T1000 (cell line): ENCODE measurements around the gene ZNF428.
"Not testable (repeated sequence)": the region's sequence is repeated elsewhere in the genome, so short reads cannot be mapped to it uniquely, and the experiment has no call there.

Source experiments
- DNase-seq: peaks from one replicate; lab custom pipeline; 2025; ENCODE audit warnings: mixed read lengths; lab: John Stamatoyannopoulos, UW

The ZNF428 gene, protein sequence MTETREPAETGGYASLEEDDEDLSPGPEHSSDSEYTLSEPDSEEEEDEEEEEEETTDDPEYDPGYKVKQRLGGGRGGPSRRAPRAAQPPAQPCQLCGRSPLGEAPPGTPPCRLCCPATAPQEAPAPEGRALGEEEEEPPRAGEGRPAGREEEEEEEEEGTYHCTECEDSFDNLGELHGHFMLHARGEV

DNA sequence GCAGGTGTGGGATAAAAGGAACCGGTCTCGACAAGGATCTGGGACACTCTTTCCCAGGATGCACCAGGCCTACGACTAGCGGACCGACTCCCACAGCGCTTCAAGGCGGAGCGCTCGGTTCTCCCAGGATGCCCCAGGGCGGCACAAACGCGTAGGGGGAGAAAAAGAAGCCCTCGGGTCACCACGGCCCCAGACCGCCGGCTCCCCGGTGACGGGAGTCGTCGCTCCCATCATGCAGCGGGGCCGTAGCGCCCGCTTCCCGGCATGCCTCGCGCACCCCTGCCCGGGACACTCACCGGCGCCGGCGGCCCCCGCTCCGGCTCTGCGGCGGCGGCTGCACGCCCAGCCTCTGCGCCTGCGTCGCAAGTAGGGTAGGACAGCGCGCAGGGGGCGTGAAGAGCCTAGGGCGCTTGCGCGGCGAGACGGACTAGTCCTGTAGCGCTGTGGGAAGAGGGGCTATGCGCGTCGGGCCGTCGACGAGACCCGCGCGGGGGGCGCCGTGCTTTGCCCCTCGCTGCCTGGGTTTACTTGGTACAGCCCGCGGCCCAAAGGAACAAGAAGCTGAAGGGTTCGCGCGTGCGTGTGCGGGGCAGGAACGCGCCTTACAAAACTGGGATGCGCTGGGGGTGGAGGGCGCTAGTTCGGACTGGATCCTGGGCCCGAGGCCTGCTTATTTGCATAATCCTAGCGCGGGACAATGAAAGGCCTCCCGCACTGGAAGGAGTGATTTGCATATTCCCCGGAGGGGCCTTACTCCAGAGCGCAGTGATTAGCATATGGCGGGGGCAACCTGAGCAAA, at the start of gene ZNF428:
Gene ZNF428 (minus strand): TSS at position 368 of the 799 bp plus-strand sequence. CDS start 5,325 bp downstream, outside the sequence.
- DNase-seq = peak; percentile 67

DNA sequence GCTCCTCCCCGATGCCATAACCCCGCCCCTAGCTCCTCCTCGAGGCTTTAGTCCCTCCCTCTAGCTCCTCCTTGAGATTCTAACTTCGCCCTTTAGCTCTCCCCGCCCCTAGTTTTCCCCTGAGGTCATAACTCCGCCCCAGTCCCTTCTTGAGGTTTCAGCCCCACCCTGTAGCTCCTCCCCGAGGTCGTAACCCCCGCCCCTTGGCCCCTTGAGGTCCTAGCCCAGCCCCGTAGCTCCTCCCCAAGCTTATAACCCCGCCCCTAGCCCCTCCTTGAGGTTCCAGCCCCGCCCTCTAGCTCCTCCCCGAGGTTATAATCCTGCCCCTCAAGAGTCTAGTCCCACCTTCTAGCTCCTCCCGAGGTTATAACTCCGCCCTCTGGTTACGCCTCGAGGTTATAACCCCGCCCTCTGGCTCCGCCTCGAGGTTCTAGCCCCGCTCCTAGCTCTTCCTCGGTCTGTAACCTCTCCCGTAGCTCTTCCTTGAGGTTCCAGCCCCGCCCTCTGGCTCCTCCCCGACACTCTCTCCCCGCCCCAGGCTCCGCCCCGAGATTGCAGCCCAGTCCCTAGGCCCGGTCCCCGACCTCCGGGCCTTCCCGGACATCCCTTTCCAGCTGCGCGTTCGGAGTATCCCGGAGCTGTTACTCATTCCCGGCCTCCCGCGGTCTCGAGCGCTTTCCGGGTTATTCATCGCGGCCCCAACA, 49.1 kb upstream of the ZNF428 start:
- peak; percentile 99 for DNase-seq

DNA sequence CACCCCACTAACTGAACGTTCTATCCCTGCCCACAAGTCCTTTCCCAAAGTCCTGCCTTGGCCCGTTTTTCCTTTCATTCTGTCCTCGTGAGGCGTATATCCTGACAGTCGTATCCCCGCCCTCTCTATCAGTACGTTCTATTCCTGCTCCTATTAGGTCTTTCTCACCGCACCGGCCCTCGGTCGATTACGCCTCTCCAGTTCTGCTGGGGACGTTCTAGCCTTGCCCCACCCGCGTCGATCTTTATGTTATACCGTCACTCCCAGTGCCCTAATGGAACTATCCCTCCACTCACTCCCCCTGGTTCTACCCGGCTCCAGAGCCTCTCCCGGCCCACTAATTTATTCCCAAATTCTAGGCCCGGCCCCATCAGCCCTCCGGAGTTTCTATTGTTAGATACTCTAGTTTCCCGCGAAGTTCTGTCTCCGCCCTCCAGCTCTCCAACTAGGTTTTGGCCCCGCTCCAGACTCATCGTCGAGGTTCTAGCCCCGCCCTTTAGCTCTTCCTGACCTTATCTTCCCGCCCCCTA, 48.5 kb upstream of the ZNF428 start:
- no peak for DNase-seq

DNA sequence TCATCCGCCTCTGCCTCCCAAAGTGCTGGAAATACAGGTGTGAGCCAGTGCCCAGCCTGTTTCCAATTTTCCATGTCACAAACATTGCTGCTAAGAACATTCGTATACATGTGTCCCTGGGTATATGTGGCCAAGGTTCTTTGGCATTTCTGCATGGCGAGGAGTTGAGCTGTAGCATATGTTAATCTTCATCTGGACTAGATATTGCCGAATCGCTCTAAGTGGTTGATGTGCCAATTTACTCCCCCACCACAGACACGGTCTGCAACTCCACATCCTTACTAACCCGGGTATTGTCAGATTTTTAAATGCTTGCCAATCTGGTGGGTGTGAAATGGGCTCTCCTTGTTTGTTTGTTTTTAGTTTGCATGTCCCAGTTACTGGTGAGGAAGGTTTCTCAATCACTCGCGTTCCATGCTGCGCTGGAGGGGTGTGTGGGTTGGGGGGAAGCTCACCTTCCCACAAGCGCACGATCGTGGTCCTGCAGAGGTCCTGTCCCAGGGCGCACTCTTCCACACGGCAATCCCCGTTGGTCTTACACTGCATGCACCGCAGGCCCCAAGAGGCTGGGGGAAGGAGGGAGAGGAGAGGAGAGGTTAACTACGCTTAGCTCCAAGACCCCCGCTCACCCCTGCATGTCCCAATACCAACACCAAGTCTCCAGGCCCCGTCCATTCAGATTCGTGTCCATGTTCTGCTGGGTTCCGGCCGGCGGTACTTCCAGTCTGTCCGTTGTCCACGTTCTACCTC, 47.9 kb upstream of the ZNF428 start:
- DNase-seq = no peak

DNA sequence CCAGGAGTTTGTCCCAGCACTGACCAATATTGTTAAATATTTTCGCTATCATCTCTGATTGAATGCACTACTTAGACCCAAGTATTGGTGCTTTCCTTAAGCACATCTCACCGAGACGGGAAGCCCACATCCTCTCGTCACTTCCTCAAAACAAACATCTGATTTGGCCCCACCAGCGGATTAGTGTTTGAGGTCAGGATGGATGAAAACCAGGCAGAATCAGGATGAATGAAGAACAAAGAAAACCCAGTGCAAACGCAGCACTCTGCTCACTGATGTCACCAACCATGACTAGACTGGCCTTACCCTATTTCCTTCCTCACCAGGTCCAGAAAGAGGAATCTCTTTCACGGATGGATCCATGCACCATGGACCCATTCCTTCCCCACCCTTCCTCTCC, 44.6 kb upstream of the ZNF428 start:
- DNase-seq = no peak

DNA sequence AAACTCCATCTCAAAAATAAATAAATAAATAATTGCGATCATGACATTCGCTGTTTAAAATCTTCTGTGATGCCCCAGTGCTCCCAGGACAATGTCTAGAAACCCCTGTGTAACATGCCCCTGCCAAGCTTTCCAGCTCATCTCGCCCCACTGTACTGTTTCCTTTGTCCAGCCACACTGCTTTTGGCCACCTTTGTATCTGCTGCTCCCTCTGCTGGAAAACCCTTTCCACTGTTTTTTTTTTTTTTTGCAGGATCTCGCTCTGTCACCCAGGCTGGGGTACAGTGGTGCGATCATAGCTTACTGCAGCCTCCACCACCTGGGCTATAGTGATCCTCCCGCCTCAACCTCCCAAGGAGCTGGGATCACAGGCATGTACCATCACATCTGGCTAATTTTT, 43.1 kb upstream of the ZNF428 start:
- DNase-seq = no peak

DNA sequence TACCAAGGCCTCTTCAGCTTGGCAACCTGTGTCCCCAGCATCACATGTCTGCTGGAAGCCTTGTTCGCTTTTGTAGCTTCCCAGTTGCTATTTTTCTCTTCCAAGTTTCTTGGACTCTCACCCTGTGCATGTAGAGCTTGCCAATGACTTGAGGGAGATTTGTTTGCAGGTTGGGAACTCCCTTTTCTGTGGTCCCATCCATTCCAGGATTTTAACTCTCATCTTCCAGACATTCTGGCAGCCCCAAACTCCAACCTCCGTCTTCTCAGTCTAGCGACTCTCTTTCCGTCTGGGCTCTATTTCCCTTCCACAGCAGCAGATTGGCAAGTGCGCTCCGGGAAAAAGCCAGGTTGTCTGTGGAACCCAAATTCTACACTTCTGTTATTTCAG, 41.5 kb upstream of the ZNF428 start:
- no peak for DNase-seq

DNA sequence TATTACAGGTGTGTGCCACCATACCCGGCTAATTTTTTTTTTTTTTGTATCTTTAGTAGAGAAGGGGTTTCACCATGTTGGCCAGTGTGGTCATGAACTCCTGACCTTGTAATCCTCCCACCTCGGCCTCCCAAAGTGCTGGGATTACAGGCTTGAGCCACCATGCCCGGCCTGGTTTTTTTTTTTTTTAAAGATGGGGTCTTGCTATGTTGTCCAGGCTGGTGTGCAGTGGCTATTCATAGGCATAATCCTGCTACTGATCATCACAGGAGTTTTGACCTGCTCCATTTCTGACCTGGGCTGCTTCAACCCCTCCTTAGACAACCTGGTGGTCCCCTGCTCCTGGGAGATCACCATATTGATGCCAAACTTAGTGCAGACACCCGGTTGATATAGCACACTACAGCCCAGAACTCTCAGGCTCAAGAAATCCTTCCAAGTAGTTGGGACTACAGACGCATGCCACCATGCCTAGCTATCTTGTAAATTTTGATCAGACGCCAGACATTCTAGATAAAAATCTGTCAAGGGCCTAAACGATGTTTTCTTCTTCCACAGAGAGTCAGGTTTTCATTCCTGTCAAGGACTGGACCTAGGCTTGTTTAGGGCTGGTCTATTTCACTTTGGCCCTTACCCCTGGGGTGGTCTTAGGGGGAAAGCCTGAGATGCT, 41.0 kb upstream of the ZNF428 start:
- DNase-seq = no peak

DNA sequence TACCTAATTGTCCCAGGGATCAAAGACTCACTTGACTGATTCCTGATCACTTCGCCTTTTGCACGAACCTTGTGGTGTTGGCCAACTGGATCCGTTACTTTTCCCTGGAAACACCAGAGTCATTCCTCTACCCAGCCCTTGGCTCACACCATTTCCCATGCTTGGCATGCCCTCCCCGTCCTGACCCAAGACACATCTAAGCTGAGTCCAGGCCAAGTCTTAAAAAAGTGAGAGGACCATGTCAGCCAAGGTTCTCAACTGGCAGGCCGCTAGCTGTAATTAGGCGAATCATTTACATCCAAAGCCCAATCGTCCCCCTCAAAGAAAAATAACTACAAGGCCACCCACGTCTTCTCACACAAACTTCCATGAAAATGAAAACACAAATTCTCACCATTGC, 39.1 kb upstream of the ZNF428 start:
- no peak for DNase-seq

DNA sequence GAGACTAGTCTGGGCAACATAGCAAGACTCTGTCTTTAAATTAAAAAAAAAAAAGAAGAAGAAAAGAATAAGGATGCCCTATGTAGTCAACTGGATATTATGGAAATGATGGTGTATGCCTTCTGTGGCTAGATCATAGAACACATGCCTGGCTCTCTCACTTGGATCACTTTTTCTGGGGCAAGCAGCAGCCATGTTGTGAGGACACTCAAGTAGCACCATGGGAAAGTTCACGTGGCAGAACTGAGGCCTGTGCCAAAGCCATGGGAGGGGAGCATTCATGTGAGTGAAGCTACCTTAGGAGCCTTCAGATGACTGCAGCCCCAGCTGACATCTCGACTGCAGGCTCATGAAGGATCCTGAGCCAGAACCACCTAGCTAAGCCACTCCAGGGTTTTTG, 38.6 kb upstream of the ZNF428 start:
- DNase-seq = no peak

DNA sequence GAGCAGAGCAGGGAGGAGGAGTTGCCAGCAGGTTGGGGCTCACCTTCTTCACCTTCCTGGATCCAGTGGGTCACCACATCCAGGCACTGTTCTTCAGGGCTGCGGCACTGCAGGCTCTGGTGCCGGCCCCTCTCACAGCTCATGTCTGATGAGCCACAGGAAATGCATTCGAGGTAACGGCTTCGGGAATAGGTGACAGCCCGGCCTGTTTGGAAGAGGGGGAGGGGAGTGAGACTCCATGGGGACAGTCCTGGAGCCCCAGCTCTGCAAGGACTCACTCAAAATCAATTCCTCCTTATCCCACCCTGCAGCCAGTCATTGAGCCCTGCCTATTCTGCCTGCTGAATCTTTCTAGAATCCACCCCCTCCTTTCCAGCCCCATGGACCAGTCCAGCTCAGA, 37.0 kb upstream of the ZNF428 start:
- no peak for DNase-seq

DNA sequence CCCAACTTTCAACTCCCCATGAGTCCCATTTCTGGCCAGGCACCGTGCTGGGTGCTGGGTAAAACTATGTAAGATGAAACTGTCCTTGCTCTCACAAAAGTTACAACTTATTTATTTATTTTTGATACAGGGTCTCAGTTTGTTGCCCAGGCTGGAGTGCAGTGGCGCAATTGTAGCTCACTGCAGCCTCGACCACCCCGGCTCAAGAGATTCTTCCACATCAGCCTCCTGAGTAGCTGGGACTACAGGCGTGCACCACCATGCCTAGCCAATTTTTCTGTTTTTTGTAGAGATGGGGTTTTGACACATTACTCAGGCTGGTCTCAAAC, 33.1 kb upstream of the ZNF428 start:
- no peak for DNase-seq

DNA sequence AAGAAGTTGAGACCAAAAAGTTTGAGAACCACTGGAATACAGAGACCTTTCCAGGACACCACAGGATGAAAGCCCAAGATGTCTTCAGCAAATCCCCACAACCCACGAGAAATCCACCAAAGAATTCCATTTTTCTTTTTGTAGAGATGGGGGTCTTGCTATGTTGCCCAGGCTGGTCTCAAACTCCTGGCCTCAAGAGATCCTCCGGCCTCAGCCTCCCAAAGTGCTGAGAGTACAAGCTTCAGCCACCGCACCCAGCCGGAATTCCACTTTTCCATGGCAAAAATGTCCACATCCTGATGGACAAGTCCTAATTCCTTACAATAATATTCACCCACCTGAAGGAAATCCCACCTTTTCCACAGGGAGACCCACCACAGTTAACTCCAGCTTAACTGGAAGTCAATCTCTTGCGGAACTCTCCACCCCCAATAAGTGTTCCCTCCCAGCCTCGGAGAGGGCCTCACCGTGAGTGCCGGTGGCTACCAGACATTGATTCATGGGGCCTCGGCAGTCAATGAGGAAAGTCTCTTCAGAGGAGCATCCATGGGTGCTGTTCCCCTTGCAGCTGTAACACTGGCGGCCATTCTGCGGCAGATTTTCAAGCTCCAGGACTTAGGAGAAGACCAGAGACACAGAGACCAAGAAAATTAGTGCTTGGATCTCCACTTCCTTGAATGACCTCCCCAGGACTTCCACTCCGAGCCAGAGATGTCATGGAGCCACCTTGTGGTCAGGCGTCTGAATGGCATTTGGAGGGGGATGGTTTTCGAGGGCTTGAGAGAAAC, 32.5 kb upstream of the ZNF428 start:
- peak; percentile 9 for DNase-seq

DNA sequence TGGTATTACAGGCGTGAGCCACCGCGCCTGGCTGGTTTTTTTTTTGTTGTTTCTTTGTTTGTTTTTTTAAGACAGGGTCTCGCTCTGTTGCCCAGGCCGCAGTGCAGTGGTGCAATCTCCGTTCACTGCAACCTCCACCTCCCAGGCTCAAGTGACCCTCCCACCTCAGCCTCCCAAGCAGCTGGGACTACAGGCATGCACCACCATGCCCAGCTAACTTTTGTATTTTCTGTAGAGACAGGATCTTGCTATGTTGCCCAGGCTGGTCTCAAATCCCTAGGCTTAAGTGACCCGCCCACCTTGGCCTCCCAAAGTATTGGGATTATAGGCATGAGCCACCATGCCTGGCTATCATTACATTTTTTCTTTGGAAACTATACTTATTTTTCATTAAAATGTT, 30.8 kb upstream of the ZNF428 start:
- not testable (repeated sequence) for DNase-seq

DNA sequence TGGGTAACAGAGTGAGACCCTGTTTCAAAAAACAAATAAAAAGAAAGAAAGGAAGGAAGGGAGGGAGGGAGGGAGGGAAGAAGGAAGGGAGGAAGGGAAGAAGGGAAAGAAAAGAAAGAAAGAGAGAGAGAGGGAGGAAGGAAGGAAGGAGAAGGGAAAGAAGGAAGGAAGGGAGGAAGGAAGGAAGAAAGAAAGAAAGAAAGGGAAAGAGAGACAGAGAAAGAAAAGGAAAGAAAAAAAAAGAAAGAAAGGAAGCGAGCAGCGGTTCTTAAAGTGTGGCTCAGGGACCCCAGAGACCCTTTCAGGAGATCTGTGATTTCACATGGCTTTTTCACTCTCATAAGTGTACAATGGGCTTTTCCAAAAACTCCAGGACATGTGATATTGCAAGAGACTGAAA, 30.1 kb upstream of the ZNF428 start:
- DNase-seq = no peak

DNA sequence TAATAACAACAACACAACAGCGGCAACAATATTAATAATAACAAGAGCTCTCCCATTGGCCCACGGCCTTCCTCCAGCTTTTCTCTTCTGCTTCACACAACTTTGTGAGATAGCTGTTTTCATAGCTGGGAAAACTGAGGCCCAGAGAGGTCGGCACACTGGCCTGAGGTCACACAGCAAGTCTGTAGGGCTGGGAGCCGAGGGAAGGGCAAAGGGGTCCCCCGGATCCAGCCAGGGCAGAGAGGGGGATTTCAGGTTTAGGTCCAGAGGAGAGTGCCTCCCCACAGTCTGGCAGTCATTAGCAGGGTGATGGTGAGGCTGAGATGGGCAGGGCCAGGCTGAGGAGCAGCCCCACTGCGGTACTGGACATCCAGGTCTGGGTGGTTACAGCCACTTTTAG, 29.2 kb upstream of the ZNF428 start:
- DNase-seq = no peak

DNA sequence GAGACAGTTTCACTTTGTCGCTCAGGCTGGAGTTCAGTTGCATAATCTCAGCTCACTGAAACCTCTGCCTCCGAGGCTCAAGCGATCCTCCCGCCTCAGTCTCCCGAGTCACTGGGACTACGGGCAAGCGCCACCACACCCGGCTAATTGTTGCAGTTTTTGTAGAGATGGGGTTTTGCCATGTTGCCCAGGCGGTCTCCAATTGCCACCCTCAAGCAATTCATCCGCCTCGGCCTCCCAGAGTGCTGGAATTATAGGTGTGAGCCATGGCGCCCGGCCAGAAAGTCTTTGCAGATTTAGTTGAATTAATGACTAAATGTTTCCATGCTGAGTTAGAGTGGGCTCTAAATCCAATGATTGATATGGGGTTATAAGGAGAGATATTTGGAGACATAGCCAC, 24.8 kb upstream of the ZNF428 start:
- no peak for DNase-seq

DNA sequence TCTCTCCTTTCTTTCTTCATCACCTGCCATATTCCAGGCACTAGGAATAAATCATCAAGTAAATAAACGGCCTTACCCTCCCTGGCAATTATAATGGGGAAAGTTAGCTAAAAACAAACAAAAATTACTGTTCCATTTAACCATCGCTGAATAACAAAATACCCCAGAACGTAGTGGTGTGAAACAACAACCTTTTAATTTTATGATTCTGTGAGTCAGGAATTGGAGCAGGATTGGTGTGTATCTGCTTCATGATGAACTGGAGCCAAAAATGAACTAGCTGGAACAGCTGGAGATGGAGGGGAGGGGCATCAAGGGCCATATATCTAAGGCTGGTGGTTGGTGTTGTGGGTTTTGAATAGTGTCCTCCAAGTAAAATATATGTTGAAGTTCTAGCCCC, 23.9 kb upstream of the ZNF428 start:
- no peak for DNase-seq

DNA sequence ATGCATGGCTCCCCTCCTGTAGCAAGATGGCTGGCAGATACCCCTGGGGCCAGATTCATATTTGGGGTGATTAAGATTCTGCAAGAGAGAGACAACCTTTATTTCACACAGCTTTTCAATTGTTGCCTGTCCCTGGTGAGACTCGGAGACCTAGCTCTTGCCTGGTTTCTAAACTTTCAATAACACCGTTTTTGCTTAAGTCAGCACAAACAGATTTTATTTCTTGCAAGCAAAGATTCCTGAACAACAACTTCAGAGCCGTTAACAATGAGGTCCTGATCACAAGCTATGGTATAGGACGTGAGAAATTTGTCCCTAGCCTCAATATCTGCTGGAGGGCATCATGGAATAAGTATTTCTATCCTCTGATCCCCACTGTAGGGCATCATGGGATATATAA, 23.1 kb upstream of the ZNF428 start:
- no peak for DNase-seq

DNA sequence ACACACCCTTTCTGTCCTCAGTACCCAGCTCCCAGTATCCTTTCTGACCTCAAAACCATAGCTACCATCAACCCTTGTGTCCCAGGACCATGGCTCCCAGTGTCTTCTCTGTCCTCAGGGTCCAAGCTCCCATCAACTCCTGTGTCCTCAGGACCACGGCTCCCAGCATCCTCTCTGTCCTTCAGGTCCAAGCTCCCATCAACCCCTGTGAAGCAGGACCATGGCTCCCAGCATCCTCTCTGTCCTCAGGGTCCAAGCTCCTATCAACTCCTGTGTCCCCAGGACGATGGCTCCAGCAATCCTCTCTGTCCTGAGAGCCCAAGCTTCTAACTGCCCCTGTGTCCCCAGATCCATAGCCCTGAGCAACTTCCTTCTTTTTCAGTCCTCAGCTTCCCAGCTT, 21.9 kb upstream of the ZNF428 start:
- DNase-seq = no peak

DNA sequence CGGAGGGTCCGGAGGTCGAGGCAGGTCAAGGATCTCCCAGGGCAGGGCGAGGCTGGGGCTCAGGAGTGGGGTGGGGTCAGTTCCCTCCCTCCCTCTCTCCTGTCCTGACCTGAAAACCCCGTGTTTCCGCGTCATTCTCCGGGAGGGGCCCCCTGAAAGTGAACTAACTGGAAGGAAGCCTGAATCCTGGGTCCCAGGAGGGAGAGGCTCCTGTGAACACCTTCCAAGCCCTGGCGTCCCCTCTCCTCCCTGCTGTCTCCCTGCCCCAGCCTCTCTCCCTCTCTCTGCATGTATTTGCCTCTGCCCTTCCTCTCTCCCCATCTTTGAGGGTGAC, 21.0 kb upstream of the ZNF428 start:
- no peak for DNase-seq
